Adrenal gland (tissue), 12 donors: ENCODE measurements around the gene MYLK. TPM values are rescaled to one million over a fixed set of nuclear protein-coding genes. Genes with fewer than 3 reads are reported as not detected.

Experiments
- DNase-seq, 7 donors: peaks; one replicate each; pipeline ENCODE4 v3.0.0-alpha.2; 2019 to 2020
- H3K27ac ChIP-seq, 5 donors: fragments of 200-600 bp; sonication (generic) in 4 of 5; 1 replicate in 3 of 5; 2 replicates in 2 of 5; pipeline versions ENCODE4 v1.5.1 to v1.8.0; 2016 to 2020; ENCODE audit warnings: mild to moderate bottlenecking in 1 of 5
- H3K27me3 ChIP-seq: fragments of 200-600 bp; 2 replicates; pipeline ENCODE4 v1.8.0; 2021
- H3K36me3 ChIP-seq, 2 donors: fragments of 200-600 bp; replicated peaks in 1 of 2; 1 replicate in 1 of 2; 2 replicates in 1 of 2; pipeline versions ENCODE4 v1.5.1 to v1.8.0; 2018 to 2022
- H3K4me1 ChIP-seq, 2 donors: fragments of 200-600 bp; replicated peaks in 1 of 2; 1 replicate in 1 of 2; 2 replicates in 1 of 2; pipeline versions ENCODE4 v1.5.1 to v1.8.0; 2018 to 2021
- H3K4me3 ChIP-seq, 4 donors: fragments of 200-600 bp; sonication (generic) in 3 of 4; one replicate each; pipeline ENCODE4 v1.5.1; 2016 to 2018
- H3K9me3 ChIP-seq, 3 donors: fragments of 200-600 bp; sonication (generic) in 1 of 3; replicated peaks in 1 of 3; 1 replicate in 2 of 3; 2 replicates in 1 of 3; pipeline versions ENCODE4 v1.5.1 to v1.8.0; 2016 to 2021
- CTCF ChIP-seq, 6 experiments: fragments of 450-650 bp in 4 of 6; fragments of 200-600 bp in 2 of 6; sonication (generic) in 1 of 6; IDR thresholded peaks; 1 replicate in 5 of 6; 2 replicates in 1 of 6; pipeline versions ENCODE4 v1.5.1 to v1.8.0; 2016 to 2021; ENCODE audit warnings: antibody characterized with exemption in 6 of 6, mild to moderate bottlenecking in 2 of 6, moderate library complexity in 1 of 6
- POLR2A ChIP-seq, 2 donors: fragments of 450-650 bp; IDR thresholded peaks; one replicate each; pipeline ENCODE4 v1.6.1; 2017; ENCODE audit warnings: antibody characterized with exemption in 2 of 2, mild to moderate bottlenecking in 2 of 2, moderate library complexity in 1 of 2
- WGBS, 4 donors: extraction: QIAGEN DNeasy Blood & Tissue Kit in 2 of 4; methylation state at CpG; one replicate each; pipeline versions ENCODE4 v1.1.5 to v1.1.7; 2013 to 2017; 5-methylcytosine and 5-hydroxymethylcytosine counted together
- intact Hi-C, 2 donors: fragments of 100-400 bp; cut with DNase I; formaldehyde crosslinking; loops; one replicate each; pipeline versions ENCODE4 v1.14.1 to v1.15.0; 2022 to 2023
- polyA plus RNA-seq, 3 donors: library from polyadenylated mRNA; stranded (reverse); fragments of 200-250 nt in 2 of 3; fragments of 350-450 nt in 1 of 3; fragmentation: Illumina TruSeq in 1 of 3; extraction: RNeasy Lipid Tissue Mini Kit (QIAGEN cat#74804) in 1 of 3; gene quantifications; one replicate each; pipeline ENCODE4 v1.2.3, GENCODE V29; 2013 to 2014
- total RNA-seq, 9 donors: library from RNA; depleted of rRNA in 4 of 9; stranded (reverse); fragments of >200 nt in 4 of 9; fragments of 120-200 nt in 1 of 9; fragmentation: NEBNext Ultra II Directional in 1 of 9; extraction: Animal tissue kit (Norgen Biotek cat#: 25700) in 1 of 9; gene quantifications; one replicate each; pipeline versions ENCODE4 v1.1.0 to v1.2.4, GENCODE V29; 2013 to 2023
- donor health status: healthy with polysubstance abuse.
- donor health status: Bipolar disorder and iron deficiency.
- donor health status: DM: yes; HTN: yes; CAD: no.
- donor health status: DM: no; HTN: no; CAD: no.
- donor health status: DM: no; HTN: no; CAD: no.
- donor health status: DM: yes; HTN: yes; CAD: no.

MYLK gene
- total and polyA plus RNA-seq, 12 donors: 13.3 to 124 (median 53.8) TPM

- Histone ChIP-seq H3K27ac (peak overlapping the region in 1 of 5 donors; percentile 43), H3K4me3 (no peak overlapping the region), H3K9me3 (no peaks in the 10 kb centered on the region), H3K36me3 (peaks cover 0 to 18% of the 10 kb centered on the region in 2 donors), H3K27me3 (no peaks in the 10 kb centered on the region), H3K4me1 (peaks cover 5 to 7% of the 10 kb centered on the region in 2 donors)
- WGBS, 4 donors: 75 to 80% (median 78%) methylated on average over 7 to 8 of the region's 8 CpGs
- no peak for DNase-seq
- intact Hi-C loops: no loop called here
- TF ChIP-seq CTCF (IDR thresholded peaks at IDR 0.05) (no peak), POLR2A (IDR thresholded peaks at IDR 0.05) (no peak)
These were observed 215.2 kb downstream of the MYLK start for GRCh38 chr3:123668906-123669305.

DNA sequence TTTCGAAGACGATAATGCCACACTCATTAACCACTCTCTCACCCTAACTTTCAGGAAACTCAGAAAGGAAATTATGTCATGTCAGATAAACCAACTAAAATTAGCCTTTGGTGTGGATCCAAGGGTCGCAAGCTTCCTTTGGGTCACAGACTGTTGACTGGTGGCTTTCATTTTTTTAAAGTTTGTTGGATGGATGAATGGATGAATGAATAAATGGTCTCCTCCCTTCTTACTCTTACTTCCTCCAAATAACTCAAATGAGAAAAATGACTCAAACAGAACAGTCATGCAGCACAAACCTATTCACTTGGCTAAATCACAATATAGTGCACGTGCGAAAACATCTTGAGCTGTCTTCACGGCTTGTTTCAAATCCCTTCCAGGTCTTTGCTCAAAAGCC lies 216.3 kb downstream of the MYLK start:
- H3K36me3 ChIP-seq: peaks cover 0 to 19% of the 10 kb centered on the region in 2 donors
- H3K4me1 ChIP-seq: peaks cover 5 to 7% of the 10 kb centered on the region in 2 donors
- no peak for DNase-seq
- intact Hi-C loops: no loop called here
- H3K27ac ChIP-seq: peak overlapping the region in 1 of 5 donors; percentile 12
- H3K4me3 ChIP-seq: no peak overlapping the region
- WGBS, 4 donors: 41 to 55% (median 47%) methylated on average over 6 of the region's 6 CpGs
- H3K9me3 ChIP-seq: no peaks in the 10 kb centered on the region
- no peak for TF ChIP-seq CTCF (IDR thresholded peaks at IDR 0.05)
- no peak for TF ChIP-seq POLR2A (IDR thresholded peaks at IDR 0.05)
- no peaks in the 10 kb centered on the region for H3K27me3 ChIP-seq

DNA sequence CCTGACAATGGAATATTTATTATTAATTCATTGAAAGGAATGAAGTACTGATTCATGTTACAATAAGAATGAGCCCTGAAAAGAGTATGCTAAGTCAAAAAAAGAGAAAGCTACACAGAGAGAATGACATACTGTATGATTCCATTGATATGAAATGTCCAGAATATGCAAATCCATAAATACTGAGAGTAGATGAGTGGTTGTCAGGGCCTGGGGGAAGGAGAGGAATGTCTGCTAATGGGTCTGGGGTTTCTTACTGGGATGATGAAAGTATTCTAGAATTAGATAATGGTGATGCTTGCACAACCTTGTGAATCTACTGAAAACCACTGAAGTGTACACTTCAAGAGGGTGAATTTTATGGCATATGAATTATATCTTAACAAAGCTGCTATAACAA lies 219.4 kb downstream of the MYLK start:
- Histone ChIP-seq H3K4me1 (peaks cover 25 to 30% of the 10 kb centered on the region in 2 donors), H3K9me3 (no peaks in the 10 kb centered on the region), H3K27ac (no peak overlapping the region), H3K4me3 (no peak overlapping the region), H3K27me3 (no peaks in the 10 kb centered on the region), H3K36me3 (peaks cover 0 to 23% of the 10 kb centered on the region in 2 donors)
- TF ChIP-seq POLR2A (IDR thresholded peaks at IDR 0.05) (no peak), CTCF (IDR thresholded peaks at IDR 0.05) (no peak)
- intact Hi-C loops: no loop called here
- DNase-seq: no peak

DNA sequence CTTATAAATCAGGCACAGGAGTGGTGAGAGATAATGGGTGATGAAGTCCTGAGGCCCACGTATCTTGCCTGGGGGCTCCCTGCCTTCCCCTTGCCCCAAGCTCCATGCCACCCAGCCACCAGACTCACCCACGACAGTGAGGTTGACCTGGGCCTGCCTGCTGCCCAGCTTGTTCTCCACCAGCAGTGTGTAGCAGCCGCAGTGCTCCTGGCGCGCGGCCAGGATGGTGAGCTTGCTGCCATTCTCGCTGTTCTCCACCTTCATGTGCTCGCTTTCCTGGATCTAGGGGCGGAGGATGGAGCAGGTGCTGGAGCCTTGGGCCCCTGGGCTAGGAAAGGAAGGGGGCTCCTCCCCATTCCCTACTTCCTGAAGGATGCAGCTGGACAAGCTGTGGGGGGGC lies 220.2 kb downstream of the MYLK start:
- Histone ChIP-seq H3K27me3 (no peaks in the 10 kb centered on the region), H3K27ac (peak overlapping the region in 1 of 5 donors; percentile 9), H3K9me3 (no peaks in the 10 kb centered on the region), H3K36me3 (peaks cover 0 to 23% of the 10 kb centered on the region in 2 donors), H3K4me1 (peaks cover 31 to 38% of the 10 kb centered on the region in 2 donors), H3K4me3 (no peak overlapping the region)
- no peak for DNase-seq
- TF ChIP-seq CTCF (IDR thresholded peaks at IDR 0.05): no peak
- intact Hi-C loops: no loop called here
- WGBS, 4 donors: 87 to 94% (median 91%) methylated on average over 4 to 9 of the region's 9 CpGs
